Mucosa of gallbladder (tissue), 1 donor: ENCODE results near the gene TMEM207. TPM values are rescaled to one million over a fixed set of nuclear protein-coding genes. Genes with fewer than 3 reads are reported as not detected.

Experiments used
- DNase-seq: peaks from one replicate; pipeline ENCODE4 v3.0.0-alpha.2; 2020; ENCODE audit warnings: low spot score
- total RNA-seq: library from RNA; stranded (reverse); gene quantifications from one replicate; pipeline ENCODE4 v1.2.1, GENCODE V29; 2021
- donor health status: DM: no; HTN: no; CAD: no.

TMEM207 gene
- total RNA-seq, 1 donor from 2014 or later: not detected

- DNase-seq: no peak
Observed at GRCh38 chr3:190444576-190445145, 5.0 kb downstream of the TMEM207 start.

- no peak for DNase-seq
Observed at GRCh38 chr3:190444006-190444405, 5.7 kb downstream of the TMEM207 start.

GRCh38 chr3:190443257-190443656, 6.4 kb downstream of the TMEM207 start:
- DNase-seq: no peak

- no peak for DNase-seq
Observed at GRCh38 chr3:190442240-190442639, 7.5 kb downstream of the TMEM207 start.

GRCh38 chr3:190436331-190436730, 13.4 kb downstream of the TMEM207 start:
- DNase-seq: no peak

GRCh38 chr3:190435618-190436017, 14.1 kb downstream of the TMEM207 start:
- no peak for DNase-seq

- no peak for DNase-seq
Observed at GRCh38 chr3:190433626-190434025, 16.1 kb downstream of the TMEM207 start.

- no peak for DNase-seq
Observed at GRCh38 chr3:190432216-190432615, 17.5 kb downstream of the TMEM207 start.

GRCh38 chr3:190430906-190431305, 18.8 kb downstream of the TMEM207 start:
- DNase-seq: no peak

- no peak for DNase-seq
Observed at GRCh38 chr3:190429681-190430080, 20.0 kb downstream of the TMEM207 start.

GRCh38 chr3:190426806-190427507, 22.7 kb downstream of the TMEM207 start:
- DNase-seq: no peak

GRCh38 chr3:190425833-190426232, 23.9 kb downstream of the TMEM207 start:
- no peak for DNase-seq

GRCh38 chr3:190424478-190425439, 24.9 kb downstream of the TMEM207 start:
- peak; percentile 46 for DNase-seq

GRCh38 chr3:190424108-190424477, 25.6 kb downstream of the TMEM207 start:
- DNase-seq: no peak

- DNase-seq: no peak
Observed at GRCh38 chr3:190414297-190414696, 35.4 kb downstream of the TMEM207 start.

GRCh38 chr3:190404715-190405114, 45.0 kb downstream of the TMEM207 start:
- no peak for DNase-seq

GRCh38 chr3:190401963-190402362, 47.7 kb downstream of the TMEM207 start:
- no peak for DNase-seq

GRCh38 chr3:190399677-190400076, 50.0 kb downstream of the TMEM207 start:
- DNase-seq: no peak

- DNase-seq: no peak
Observed at GRCh38 chr3:190397889-190398288, 51.8 kb downstream of the TMEM207 start.

- no peak for DNase-seq
Observed at GRCh38 chr3:190396001-190396400, 53.7 kb downstream of the TMEM207 start.

GRCh38 chr3:190388703-190389102, 61.0 kb downstream of the TMEM207 start:
- DNase-seq: no peak

GRCh38 chr3:190387578-190388213, 62.0 kb downstream of the TMEM207 start, which contains the start of gene CLDN16:
Gene CLDN16 (plus strand): TSS chr3:190388163. CDS start chr3:190388330, 167 bp downstream.
- DNase-seq: no peak
